ENCODE measurements around the gene REC8. TPM values are rescaled to one million over a fixed set of nuclear protein-coding genes. Genes with fewer than 3 reads are reported as not detected.

The REC8 gene
- total RNA-seq, 4 donors from 2014 or later = 2.5 to 17.2 (median 10.2) TPM

- H3K9me3 ChIP-seq = no peaks in the 10 kb centered on the region
- no peak for TF ChIP-seq POLR2A (IDR thresholded peaks at IDR 0.05)
- TF ChIP-seq EP300 (IDR thresholded peaks at IDR 0.05) = no peak
- TF ChIP-seq CTCF (IDR thresholded peaks at IDR 0.05) = no peak
- TF ChIP-seq POLR2AphosphoS5 (IDR thresholded peaks at IDR 0.05) = no peak
- peak in 1 of 2 donors; percentile 50 for DNase-seq (ENCODE audit: low spot score in 2 of 2)
- H3K36me3 ChIP-seq = peaks cover 67% of the 10 kb centered on the region
- peak overlapping the region; percentile 64 for H3K4me3 ChIP-seq
- peaks cover 47% of the 10 kb centered on the region for H3K4me1 ChIP-seq
- peak overlapping the region; percentile 83 for H3K27ac ChIP-seq
- H3K27me3 ChIP-seq = no peaks in the 10 kb centered on the region
- 26% methylated on average over 8 of the region's 8 CpGs for WGBS
Observed at GRCh38 chr14:24162093-24162492, 9.8 kb upstream of the REC8 start.

GRCh38 chr14:24164518-24164991 lies 7.3 kb upstream of the REC8 start:
- 45% methylated on average over 9 of the region's 14 CpGs for WGBS
- H3K4me3 ChIP-seq = no peak overlapping the region
- H3K27me3 ChIP-seq = no peaks in the 10 kb centered on the region
- peaks cover 47% of the 10 kb centered on the region for H3K4me1 ChIP-seq
- H3K27ac ChIP-seq = no peak overlapping the region
- peaks cover 69% of the 10 kb centered on the region for H3K36me3 ChIP-seq
- peak in 1 of 2 donors; percentile 56 for DNase-seq (ENCODE audit: low spot score in 2 of 2)
- TF ChIP-seq CTCF (IDR thresholded peaks at IDR 0.05) (no peak), POLR2A (IDR thresholded peaks at IDR 0.05) (no peak), EP300 (IDR thresholded peaks at IDR 0.05) (no peak), POLR2AphosphoS5 (IDR thresholded peaks at IDR 0.05) (no peak)
- no peaks in the 10 kb centered on the region for H3K9me3 ChIP-seq

GRCh38 chr14:24165785-24166184 lies 6.1 kb upstream of the REC8 start:
- DNase-seq (ENCODE audit: low spot score in 2 of 2) = peak in 1 of 2 donors; percentile 35
- Histone ChIP-seq H3K9me3 (no peaks in the 10 kb centered on the region), H3K27me3 (no peaks in the 10 kb centered on the region), H3K36me3 (peaks cover 61% of the 10 kb centered on the region), H3K4me3 (no peak overlapping the region), H3K27ac (no peak overlapping the region), H3K4me1 (peaks cover 40% of the 10 kb centered on the region)
- 94% methylated on average over 5 of the region's 5 CpGs for WGBS
- TF ChIP-seq EP300 (IDR thresholded peaks at IDR 0.05) (no peak), POLR2AphosphoS5 (IDR thresholded peaks at IDR 0.05) (no peak), CTCF (IDR thresholded peaks at IDR 0.05) (no peak), POLR2A (IDR thresholded peaks at IDR 0.05) (no peak)

- Histone ChIP-seq H3K9me3 (no peaks in the 10 kb centered on the region), H3K4me3 (no peak overlapping the region), H3K27ac (no peak overlapping the region), H3K36me3 (peaks cover 61% of the 10 kb centered on the region), H3K27me3 (no peaks in the 10 kb centered on the region), H3K4me1 (peaks cover 35% of the 10 kb centered on the region)
- TF ChIP-seq CTCF (IDR thresholded peaks at IDR 0.05) (no peak), EP300 (IDR thresholded peaks at IDR 0.05) (no peak), POLR2AphosphoS5 (IDR thresholded peaks at IDR 0.05) (no peak)
- DNase-seq (ENCODE audit: low spot score in 2 of 2) = no peak
- 89% methylated on average over 3 of the region's 3 CpGs for WGBS
Observed at GRCh38 chr14:24167469-24168114, 4.3 kb upstream of the REC8 start.

- peaks cover 10% of the 10 kb centered on the region for H3K4me1 ChIP-seq
- 55% methylated on average over 30 of the region's 30 CpGs for WGBS
- TF ChIP-seq POLR2A (IDR thresholded peaks at IDR 0.05) (no peak), POLR2AphosphoS5 (IDR thresholded peaks at IDR 0.05) (no peak), EP300 (IDR thresholded peaks at IDR 0.05) (no peak), CTCF (IDR thresholded peaks at IDR 0.05) (no peak)
- no peak overlapping the region for H3K27ac ChIP-seq
- no peaks in the 10 kb centered on the region for H3K27me3 ChIP-seq
- DNase-seq (ENCODE audit: low spot score in 2 of 2) = peak in 1 of 2 donors; percentile 60
- H3K4me3 ChIP-seq = peak overlapping the region; percentile 31
- H3K9me3 ChIP-seq = no peaks in the 10 kb centered on the region
- peaks cover 27% of the 10 kb centered on the region for H3K36me3 ChIP-seq
Observed at GRCh38 chr14:24172261-24172860, 481 bp downstream of the REC8 start.

Measured in suprapubic skin (tissue), 4 donors.